Cardiac fibroblast (primary cell): ENCODE measurements around the gene EPB41L1.

Source experiments
- DNase-seq, 2 donors: peaks; one replicate each; pipeline versions ENCODE4 v3.0.0 to v3.0.0-alpha.2; 2010; ENCODE audit warnings: low read depth in 2 of 2
- H3K4me3 ChIP-seq, 2 donors: replicated peaks in 1 of 2; 1 replicate in 1 of 2; 2 replicates in 1 of 2; pipeline ENCODE4 v1.5.1; 2011; ENCODE audit warnings: low read depth in 2 of 2, low read length in 2 of 2, mild to moderate bottlenecking in 2 of 2, moderate library complexity in 1 of 2
- CTCF ChIP-seq: IDR thresholded peaks from one replicate; pipeline ENCODE4 v1.5.1; 2011; ENCODE audit warnings: low read depth, mild to moderate bottlenecking, low read length, inconsistent platforms

Gene EPB41L1

GRCh38 chr20:36154700-36155628 is at the start of gene EPB41L1:
Gene EPB41L1, plus strand, starts transcription at chr20:36154740. Its CDS starts 19,038 bp downstream, at chr20:36173778.
- peak within 1 kb of the TSS; percentile 62 to 83 for H3K4me3 ChIP-seq
- no peak for TF ChIP-seq CTCF
- DNase-seq, result peak in 1 of 2 donors; percentile 38

- no peak overlapping the region for H3K4me3 ChIP-seq
- no peak for TF ChIP-seq CTCF
- no peak for DNase-seq
These were observed 49.7 kb upstream of the EPB41L1 start for GRCh38 chr20:36104856-36105255.

GRCh38 chr20:36105711-36106226 is 48.8 kb upstream of the EPB41L1 start:
- no peak for TF ChIP-seq CTCF
- H3K4me3 ChIP-seq, result no peak overlapping the region
- DNase-seq, result no peak

GRCh38 chr20:36106606-36107005 is 47.9 kb upstream of the EPB41L1 start:
- no peak overlapping the region for H3K4me3 ChIP-seq
- TF ChIP-seq CTCF, result no peak
- no peak for DNase-seq

- TF ChIP-seq CTCF, result no peak
- DNase-seq, result no peak
- no peak overlapping the region for H3K4me3 ChIP-seq
These were observed 46.7 kb upstream of the EPB41L1 start for GRCh38 chr20:36107881-36108280.

- H3K4me3 ChIP-seq, result no peak overlapping the region
- DNase-seq, result no peak
- no peak for TF ChIP-seq CTCF
These were observed 45.1 kb upstream of the EPB41L1 start for GRCh38 chr20:36109251-36109947.
